Upper lobe of left lung (tissue), 6 donors: Measurements from ENCODE around the gene VMP1. TPM values are rescaled to one million over a fixed set of nuclear protein-coding genes. Genes with fewer than 3 reads are reported as not detected.

Experiments used
- ATAC-seq, 2 donors: fragments of 200-7000 bp; cut with Tn5 transposase; one replicate each; pipeline ENCODE4 v1.9.1; 2022; ENCODE audit warnings: mild to moderate bottlenecking in 2 of 2, moderate library complexity in 2 of 2; ENCODE audit not compliant: low FRiP score in 2 of 2
- DNase-seq, 2 donors: peaks; one replicate each; pipeline ENCODE4 v3.0.0-alpha.2; 2019 to 2020
- H3K27ac ChIP-seq, 4 donors: fragments of 200-600 bp; sonication (generic); one replicate each; pipeline ENCODE4 v1.5.1; 2016 to 2019
- H3K27me3 ChIP-seq, 4 donors: fragments of 200-600 bp; sonication (generic); one replicate each; pipeline ENCODE4 v1.5.1; 2017 to 2019
- H3K36me3 ChIP-seq, 4 donors: fragments of 200-600 bp; sonication (generic); one replicate each; pipeline ENCODE4 v1.5.1; 2016 to 2019
- H3K4me1 ChIP-seq, 4 donors: fragments of 200-600 bp; sonication (generic); one replicate each; pipeline ENCODE4 v1.5.1; 2018 to 2019
- H3K4me3 ChIP-seq, 4 donors: fragments of 200-600 bp; sonication (generic); one replicate each; pipeline ENCODE4 v1.5.1; 2017 to 2019; ENCODE audit warnings: mild to moderate bottlenecking in 2 of 4, moderate library complexity in 1 of 4
- H3K9me3 ChIP-seq, 4 donors: fragments of 200-600 bp; sonication (generic); one replicate each; pipeline ENCODE4 v1.5.1; 2018 to 2019
- EP300 ChIP-seq, 4 donors: sonication (generic); formaldehyde crosslinking; IDR thresholded peaks; one replicate each; pipeline ENCODE4 v1.5.1; 2017; ENCODE audit warnings: antibody characterized with exemption in 4 of 4, control low read depth in 2 of 4
- POLR2A ChIP-seq, 4 donors: fragments of 450-650 bp; IDR thresholded peaks; one replicate each; pipeline ENCODE4 v1.5.1; 2016 to 2017; ENCODE audit warnings: antibody characterized with exemption in 4 of 4, mild to moderate bottlenecking in 2 of 4
- POLR2AphosphoS5 ChIP-seq, 2 donors: sonication (generic); formaldehyde crosslinking; IDR thresholded peaks; one replicate each; pipeline ENCODE4 v1.5.1; 2017; ENCODE audit warnings: antibody characterized with exemption in 2 of 2
- WGBS, 2 donors: methylation state at CpG; one replicate each; pipeline ENCODE4 v1.1.5; 2017 to 2018; 5-methylcytosine and 5-hydroxymethylcytosine counted together
- total RNA-seq, 6 donors: library from RNA; depleted of rRNA in 4 of 6; stranded (reverse); fragments of >200 nt in 4 of 6; gene quantifications; one replicate each; pipeline versions ENCODE4 v1.1.0 to v1.2.1, GENCODE V29; 2016 to 2021
- TF ChIP-seq, protein P1 (sequence below), 6 experiments: fragments of 450-650 bp in 4 of 6; fragments of 200-600 bp in 2 of 6; sonication (generic) in 2 of 6; IDR thresholded peaks; one replicate each; pipeline ENCODE4 v1.5.1; 2016 to 2019; ENCODE audit warnings: antibody characterized with exemption in 6 of 6
- donor health status: DM: no; HTN: no; CAD: no; lungs with moderate emphysema.
- donor health status: DM: no; HTN: yes; CAD: no; lungs with severe emphysema.

Gene VMP1
- total RNA-seq, 6 donors from 2014 or later: 124 to 246 (median 181) TPM

DNA sequence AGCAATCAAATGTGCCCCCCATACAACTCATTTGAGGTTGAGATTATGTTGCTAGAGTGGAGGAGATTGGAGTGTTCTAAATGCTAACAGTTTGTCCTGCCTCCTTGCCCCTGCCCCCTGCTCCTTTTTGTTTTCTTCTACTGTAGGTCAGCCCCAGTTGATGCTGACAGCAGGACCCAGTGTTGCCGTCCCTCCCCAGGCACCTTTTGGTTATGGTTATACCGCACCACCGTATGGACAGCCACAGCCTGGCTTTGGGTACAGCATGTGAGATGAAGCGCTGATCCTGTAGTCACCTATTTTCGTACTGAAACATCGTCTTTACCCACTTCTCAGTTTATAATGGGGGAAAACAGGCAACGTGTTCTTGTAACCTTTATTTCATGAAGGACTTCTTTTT, 13.9 kb upstream of the VMP1 start:
- Histone ChIP-seq H3K9me3 (no peaks in the 10 kb centered on the region), H3K36me3 (peaks cover 27 to 100% (median 82%) of the 10 kb centered on the region in 4 donors), H3K27me3 (no peaks in the 10 kb centered on the region), H3K27ac (no peak overlapping the region), H3K4me3 (no peak overlapping the region), H3K4me1 (no peaks in the 10 kb centered on the region)
- WGBS, 2 donors: 94 to 96% methylated on average over 7 of the region's 7 CpGs
- ATAC-seq (no peak), DNase-seq (no peak)
- TF ChIP-seq POLR2AphosphoS5 (IDR thresholded peaks at IDR 0.05) (no peak), EP300 (IDR thresholded peaks at IDR 0.05) (no peak), POLR2A (IDR thresholded peaks at IDR 0.05) (no peak)
- TF ChIP-seq, protein P1, sequence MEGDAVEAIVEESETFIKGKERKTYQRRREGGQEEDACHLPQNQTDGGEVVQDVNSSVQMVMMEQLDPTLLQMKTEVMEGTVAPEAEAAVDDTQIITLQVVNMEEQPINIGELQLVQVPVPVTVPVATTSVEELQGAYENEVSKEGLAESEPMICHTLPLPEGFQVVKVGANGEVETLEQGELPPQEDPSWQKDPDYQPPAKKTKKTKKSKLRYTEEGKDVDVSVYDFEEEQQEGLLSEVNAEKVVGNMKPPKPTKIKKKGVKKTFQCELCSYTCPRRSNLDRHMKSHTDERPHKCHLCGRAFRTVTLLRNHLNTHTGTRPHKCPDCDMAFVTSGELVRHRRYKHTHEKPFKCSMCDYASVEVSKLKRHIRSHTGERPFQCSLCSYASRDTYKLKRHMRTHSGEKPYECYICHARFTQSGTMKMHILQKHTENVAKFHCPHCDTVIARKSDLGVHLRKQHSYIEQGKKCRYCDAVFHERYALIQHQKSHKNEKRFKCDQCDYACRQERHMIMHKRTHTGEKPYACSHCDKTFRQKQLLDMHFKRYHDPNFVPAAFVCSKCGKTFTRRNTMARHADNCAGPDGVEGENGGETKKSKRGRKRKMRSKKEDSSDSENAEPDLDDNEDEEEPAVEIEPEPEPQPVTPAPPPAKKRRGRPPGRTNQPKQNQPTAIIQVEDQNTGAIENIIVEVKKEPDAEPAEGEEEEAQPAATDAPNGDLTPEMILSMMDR (IDR thresholded peaks at IDR 0.05): no peak

DNA sequence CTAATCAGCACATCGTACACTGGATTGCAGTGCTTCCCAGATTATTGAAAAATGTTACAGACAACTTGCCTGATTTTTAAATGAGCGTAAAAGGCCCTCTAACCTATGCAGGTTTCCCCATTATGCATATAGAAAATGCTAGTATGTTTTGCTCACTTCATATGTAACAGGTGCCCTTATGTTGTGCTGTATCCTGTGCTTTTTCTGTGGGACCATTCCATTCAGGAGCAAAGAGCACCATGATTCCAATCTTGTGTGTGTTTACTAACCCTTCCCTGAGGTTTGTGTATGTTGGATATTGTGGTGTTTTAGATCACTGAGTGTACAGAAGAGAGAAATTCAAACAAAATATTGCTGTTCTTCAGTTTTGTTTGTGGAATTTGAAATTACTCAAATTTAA, 13.1 kb upstream of the VMP1 start:
- DNase-seq (no peak), ATAC-seq (no peak)
- WGBS, 2 donors: 92 to 95% methylated on average over 2 of the region's 2 CpGs
- no peak for TF ChIP-seq POLR2A (IDR thresholded peaks at IDR 0.05)
- TF ChIP-seq, protein P1 (IDR thresholded peaks at IDR 0.05): no peak
- TF ChIP-seq EP300 (IDR thresholded peaks at IDR 0.05): no peak
- TF ChIP-seq POLR2AphosphoS5 (IDR thresholded peaks at IDR 0.05): no peak
- Histone ChIP-seq H3K36me3 (peaks cover 30 to 100% (median 87%) of the 10 kb centered on the region in 4 donors), H3K27ac (no peak overlapping the region), H3K4me3 (no peak overlapping the region), H3K4me1 (no peaks in the 10 kb centered on the region), H3K27me3 (no peaks in the 10 kb centered on the region), H3K9me3 (no peaks in the 10 kb centered on the region)

DNA sequence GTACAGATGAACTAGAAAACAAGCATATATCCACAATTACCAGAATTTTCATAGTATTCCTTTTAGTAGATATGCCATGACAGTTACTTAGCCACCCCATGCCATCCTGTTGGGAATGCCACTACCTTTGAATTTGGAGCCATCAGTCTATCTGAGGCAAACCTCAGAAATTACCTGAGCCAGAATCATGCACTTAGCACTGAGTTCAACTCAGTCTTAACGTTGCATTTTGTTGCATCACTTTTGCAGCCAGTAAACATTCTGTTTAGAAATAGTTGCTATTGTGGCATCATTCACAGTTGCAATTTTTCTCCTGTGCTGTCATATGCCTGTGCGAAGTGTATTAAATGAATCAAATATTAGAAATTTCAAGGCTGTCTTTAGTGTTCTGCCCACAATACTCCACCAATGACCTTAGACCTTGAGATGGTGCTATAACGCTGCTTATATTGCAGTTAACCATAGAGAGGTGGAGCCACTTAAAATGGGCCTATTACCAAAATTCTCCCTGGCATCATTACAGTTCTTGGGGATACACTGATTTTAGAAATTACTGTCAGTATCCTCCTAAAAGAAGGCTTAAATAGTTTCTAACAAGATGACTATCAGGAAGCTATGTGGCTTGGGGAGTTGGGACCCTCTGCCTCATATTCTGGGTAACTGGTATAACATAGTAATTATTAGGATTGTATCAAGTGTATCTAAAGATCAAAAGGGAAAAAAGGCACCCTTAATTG, 11.3 kb upstream of the VMP1 start:
- Histone ChIP-seq H3K27me3 (no peaks in the 10 kb centered on the region), H3K27ac (no peak overlapping the region), H3K4me3 (no peak overlapping the region), H3K36me3 (peaks cover 20 to 86% (median 76%) of the 10 kb centered on the region in 4 donors), H3K9me3 (no peaks in the 10 kb centered on the region), H3K4me1 (no peaks in the 10 kb centered on the region)
- DNase-seq (no peak), ATAC-seq (no peak)
- TF ChIP-seq POLR2A (IDR thresholded peaks at IDR 0.05): no peak
- TF ChIP-seq POLR2AphosphoS5 (IDR thresholded peaks at IDR 0.05): no peak
- TF ChIP-seq, protein P1 (IDR thresholded peaks at IDR 0.05): no peak
- TF ChIP-seq EP300 (IDR thresholded peaks at IDR 0.05): no peak
- 66 to 78% methylated on average over 3 of the region's 3 CpGs for WGBS, 2 donors

DNA sequence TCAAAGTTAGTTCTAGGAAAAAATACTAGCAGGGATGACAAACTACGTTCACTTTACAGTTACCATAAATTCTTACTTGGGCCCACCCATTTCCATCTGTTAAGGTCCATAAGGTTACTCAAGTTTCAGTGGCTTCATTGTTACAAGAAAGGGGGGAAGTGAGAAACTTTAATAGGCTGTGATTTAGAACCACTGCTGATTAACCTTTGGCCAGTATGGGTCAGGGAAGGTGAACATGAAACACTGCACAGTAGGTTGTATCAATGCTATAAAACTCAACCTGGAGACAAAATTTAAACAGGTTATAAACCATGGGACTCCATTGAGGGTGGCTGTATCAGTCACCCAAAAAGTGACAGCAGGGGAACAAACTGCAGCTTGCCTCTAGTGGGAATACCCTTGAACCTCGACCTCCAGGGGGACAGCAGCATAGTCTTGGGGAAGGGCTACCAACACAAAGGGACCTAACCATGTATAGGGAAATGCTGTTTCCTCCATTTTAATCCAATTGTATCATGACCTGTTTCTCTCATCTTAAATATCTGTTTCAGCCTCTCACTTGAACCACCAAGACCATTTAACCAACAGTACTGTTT, 10.7 kb upstream of the VMP1 start:
- no peaks in the 10 kb centered on the region for H3K4me1 ChIP-seq
- TF ChIP-seq EP300 (IDR thresholded peaks at IDR 0.05) (no peak), POLR2A (IDR thresholded peaks at IDR 0.05) (no peak), POLR2AphosphoS5 (IDR thresholded peaks at IDR 0.05) (no peak)
- TF ChIP-seq, protein P1 (IDR thresholded peaks at IDR 0.05): no peak
- no peak overlapping the region for H3K27ac ChIP-seq
- DNase-seq (no peak), ATAC-seq (no peak)
- peaks cover 17 to 79% (median 72%) of the 10 kb centered on the region in 4 donors for H3K36me3 ChIP-seq
- H3K9me3 ChIP-seq: no peaks in the 10 kb centered on the region
- no peaks in the 10 kb centered on the region for H3K27me3 ChIP-seq
- H3K4me3 ChIP-seq: no peak overlapping the region
- WGBS, 2 donors: 89% methylated on average over 2 of the region's 2 CpGs
